CD1c-positive myeloid dendritic cell (primary cell): ENCODE data around the gene PDE8B.

Experiments
- DNase-seq: peaks from one replicate; pipeline ENCODE4 v3.0.0-alpha.2; 2016; ENCODE audit errors: extremely low spot score

The PDE8B gene

DNA sequence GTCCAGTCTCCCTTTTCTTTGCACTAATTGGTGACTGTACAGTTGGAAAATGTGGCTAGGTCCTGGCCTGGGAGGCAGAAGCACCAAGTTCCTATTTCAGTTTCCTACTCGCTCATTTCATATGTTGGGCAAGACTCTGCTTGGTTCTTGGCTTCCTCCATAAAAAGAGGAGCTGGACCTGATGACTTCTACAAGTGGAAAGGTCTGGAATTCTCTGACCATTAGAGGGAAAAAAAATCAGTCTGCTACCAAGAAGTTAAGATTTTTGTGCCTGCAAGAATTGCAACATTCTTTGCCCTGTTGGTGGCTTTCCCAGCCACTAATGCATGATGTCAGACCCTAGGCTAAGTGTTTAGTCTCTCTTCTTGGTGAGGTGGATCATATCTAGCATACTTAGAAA lies 190.2 kb downstream of the PDE8B start:
- DNase-seq, result peak; percentile 23

- no peak for DNase-seq
Measured at GRCh38 chr5:77402796-77403195, 192.3 kb downstream of the PDE8B start.

GRCh38 chr5:77407152-77407551 lies 196.7 kb downstream of the PDE8B start:
- DNase-seq, result no peak

- no peak for DNase-seq
Measured at GRCh38 chr5:77409870-77410621, 199.6 kb downstream of the PDE8B start.

DNA sequence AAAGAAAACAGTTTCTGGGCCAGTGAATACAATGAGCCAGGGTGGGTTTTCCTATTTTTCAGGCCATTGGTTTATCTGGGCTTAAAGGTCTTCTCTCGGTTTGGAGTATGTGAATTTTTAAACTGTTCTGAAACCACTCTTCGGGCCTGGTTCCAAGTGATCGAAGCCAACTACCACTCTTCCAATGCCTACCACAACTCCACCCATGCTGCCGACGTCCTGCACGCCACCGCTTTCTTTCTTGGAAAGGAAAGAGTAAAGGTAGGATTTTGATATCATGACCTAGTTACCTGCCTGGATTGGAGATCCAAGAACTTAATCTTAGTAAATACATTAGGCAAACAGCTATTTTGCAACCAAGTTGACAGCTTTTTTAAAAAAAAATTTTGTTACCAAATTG lies 202.6 kb downstream of the PDE8B start:
- DNase-seq, result no peak

- no peak for DNase-seq
Measured at GRCh38 chr5:77418162-77418561, 207.7 kb downstream of the PDE8B start.

DNA sequence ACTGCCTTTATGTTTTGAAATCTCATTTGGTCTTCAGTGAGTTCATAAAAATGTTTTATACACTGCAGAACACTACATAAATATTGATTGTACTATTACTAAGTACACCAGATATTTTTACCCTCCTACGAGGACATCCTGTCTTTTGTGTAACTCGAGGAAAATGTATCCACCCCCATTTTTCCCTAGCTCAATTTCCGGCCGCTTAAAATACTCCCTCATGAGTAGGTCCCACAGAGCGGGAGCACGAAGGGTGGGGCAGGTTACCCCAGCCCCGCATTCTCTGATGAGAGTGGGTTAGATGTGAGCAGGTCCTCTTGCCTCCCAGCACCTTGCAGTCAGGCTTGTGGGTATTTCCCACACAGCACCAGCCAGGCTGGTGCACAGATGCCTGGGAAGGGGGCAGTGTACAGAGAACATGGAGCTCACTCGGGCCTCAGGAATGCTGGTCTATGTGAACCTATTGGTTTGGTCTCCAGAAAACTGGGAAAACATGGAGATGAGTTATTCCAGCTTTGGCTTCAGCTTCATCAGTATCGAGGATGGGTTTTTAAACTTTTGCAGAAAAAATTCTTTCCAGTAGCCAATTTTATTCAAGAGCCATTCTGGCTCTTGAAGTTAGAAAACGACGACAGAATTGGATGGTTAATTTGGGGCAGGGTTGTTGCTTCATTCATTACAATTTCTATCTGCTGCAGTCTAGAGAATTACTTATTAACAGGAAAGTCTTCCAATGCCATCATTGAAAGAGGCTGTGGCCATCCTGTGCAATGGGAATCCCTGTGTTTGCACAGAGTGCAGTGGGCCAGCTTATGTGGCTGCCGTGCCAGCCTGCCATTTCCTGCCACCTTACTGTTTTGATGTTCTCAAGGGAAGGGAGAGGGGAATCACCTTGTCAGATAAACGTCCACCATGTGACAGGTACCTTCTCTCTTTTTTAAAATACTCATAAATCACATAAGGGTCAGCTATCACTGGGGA lies 208.4 kb downstream of the PDE8B start:
- DNase-seq, result no peak

DNA sequence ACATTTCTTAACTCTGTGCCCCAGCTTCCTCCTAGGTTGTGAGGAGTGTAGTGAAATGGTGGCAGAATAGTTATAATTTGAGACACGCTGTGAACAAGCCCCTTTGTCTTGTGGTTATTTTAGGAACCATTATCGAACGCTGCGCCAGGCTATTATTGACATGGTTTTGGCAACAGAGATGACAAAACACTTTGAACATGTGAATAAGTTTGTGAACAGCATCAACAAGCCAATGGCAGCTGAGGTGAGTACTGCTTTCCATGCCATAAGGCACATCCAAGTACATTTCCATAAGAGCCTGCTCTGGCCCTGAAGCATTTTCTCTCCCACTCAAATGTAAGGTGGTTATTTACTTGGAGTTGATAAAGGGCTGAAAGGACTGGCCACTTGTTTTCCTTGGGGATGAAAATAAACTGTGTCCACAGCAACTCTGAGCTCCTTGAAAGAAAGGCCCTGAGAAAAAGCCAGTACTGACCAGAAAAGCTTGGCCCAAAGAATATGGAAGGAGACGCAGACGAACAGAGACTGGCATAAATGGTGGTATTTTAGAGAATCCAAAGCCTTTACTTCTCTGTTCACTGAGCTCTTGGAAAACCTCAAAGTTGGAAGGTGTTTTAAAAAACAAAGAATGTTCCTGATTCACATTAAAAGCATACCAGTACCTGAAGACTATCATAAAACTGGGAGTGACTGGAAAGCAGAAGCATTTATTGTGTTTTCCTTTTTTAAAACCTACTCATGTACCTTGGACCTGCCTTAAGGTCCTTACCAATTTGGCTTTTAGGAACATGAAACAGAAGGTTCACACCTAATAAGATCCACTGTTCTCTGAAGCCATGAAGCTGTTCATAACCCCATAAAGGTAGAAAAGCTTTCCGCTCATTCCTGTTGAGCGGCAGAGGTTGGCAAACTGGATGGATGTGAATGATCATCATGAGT lies 209.4 kb downstream of the PDE8B start:
- DNase-seq, result no peak

GRCh38 chr5:77420940-77421339 lies 210.5 kb downstream of the PDE8B start:
- no peak for DNase-seq

GRCh38 chr5:77423022-77423750 lies 212.7 kb downstream of the PDE8B start:
- no peak for DNase-seq

- DNase-seq, result no peak
Measured at GRCh38 chr5:77424921-77425320, 214.4 kb downstream of the PDE8B start.

DNA sequence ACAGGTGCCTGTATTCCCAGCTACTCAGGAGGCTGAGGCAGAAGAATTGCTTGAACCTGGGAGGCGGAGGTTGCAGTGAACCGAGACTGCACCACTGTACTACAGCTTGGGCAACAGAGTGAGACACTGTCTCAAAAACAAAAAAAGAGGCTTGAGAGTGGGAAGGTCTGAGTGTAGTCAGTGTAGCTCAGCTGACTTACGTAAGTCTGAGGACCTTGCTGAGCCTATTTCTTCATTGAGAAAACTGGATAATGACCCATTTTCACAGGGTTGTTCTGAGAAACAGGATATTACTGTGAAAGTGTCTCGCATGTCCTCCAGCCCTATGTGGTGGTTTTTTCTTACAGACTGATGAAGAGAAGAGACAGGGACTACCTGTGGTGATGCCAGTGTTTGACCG lies 214.9 kb downstream of the PDE8B start:
- DNase-seq, result no peak

- no peak for DNase-seq
Measured at GRCh38 chr5:77425998-77426659, 215.6 kb downstream of the PDE8B start.

DNA sequence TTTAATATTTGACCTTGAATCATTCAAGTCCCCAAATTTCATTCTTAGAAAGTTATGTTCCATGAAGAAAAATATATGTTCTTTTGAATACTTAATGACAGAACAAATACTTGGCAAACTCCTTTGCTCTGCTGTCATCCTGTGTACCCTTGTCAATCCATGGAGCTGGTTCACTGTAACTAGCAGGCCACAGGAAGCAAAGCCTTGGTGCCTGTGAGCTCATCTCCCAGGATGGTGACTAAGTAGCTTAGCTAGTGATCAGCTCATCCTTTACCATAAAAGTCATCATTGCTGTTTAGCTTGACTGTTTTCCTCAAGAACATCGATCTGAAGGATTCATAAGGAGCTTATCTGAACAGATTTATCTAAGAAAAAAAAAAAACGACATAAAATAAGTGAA lies 216.2 kb downstream of the PDE8B start:
- no peak for DNase-seq

GRCh38 chr5:77427998-77428397 lies 217.5 kb downstream of the PDE8B start:
- no peak for DNase-seq

DNA sequence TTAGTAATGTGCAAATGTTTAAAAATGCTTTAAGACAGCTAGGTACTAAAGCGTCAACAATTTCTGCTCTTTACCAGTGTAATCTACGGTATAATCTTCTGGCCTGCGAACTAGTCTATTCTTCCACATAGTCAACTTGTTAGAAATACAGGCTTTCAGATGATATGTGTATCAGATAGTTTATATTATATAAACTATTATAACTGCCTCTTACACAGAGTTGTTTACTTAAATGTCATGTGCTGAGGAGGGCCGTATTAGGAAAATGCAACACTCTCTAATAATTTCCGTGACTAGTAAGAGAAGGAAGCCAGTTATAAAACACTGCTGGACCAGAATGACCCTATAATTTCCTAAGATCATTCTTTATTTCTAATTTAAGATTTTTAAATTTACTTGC lies 218.0 kb downstream of the PDE8B start:
- no peak for DNase-seq

GRCh38 chr5:77430726-77431125 lies 220.2 kb downstream of the PDE8B start:
- no peak for DNase-seq

DNA sequence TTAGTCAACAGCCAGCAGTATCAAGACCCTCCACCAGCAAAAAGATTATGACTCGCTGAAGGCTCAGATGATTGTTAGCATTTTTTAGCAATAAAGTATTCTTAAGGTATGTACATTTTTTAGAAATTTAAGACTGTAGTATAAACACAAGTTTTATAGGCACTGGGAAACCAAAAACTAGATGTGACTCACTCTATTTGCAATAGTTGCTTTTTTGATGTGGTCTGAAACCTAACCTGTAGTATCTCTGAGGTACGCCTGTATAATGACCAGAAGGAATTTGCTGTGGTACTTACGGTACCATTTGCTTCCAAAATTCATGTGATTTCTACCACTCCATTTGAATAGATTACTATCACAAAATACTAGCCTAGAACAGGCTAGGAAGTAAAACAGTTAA lies 220.8 kb downstream of the PDE8B start:
- no peak for DNase-seq

DNA sequence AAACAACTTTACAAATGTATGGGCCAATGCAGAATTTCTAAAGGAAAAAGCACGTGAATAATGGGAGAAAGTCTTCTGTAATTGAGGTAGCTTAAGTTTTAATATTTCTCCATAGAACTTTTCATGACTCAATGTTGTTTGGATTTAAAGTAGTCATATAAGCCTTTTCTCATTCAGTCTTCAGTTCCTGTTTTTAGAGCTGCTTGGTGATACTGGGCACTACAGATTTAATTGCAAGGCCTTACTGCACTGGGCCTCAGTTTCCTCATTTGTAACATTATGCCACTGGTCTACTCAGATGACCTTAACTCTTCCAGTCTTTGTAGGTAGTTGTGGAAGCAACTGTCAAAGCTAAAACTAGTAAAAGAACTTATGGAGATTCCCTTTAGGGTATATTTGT lies 221.2 kb downstream of the PDE8B start:
- DNase-seq, result no peak

GRCh38 chr5:77437194-77437593 lies 226.7 kb downstream of the PDE8B start:
- DNase-seq, result no peak

DNA sequence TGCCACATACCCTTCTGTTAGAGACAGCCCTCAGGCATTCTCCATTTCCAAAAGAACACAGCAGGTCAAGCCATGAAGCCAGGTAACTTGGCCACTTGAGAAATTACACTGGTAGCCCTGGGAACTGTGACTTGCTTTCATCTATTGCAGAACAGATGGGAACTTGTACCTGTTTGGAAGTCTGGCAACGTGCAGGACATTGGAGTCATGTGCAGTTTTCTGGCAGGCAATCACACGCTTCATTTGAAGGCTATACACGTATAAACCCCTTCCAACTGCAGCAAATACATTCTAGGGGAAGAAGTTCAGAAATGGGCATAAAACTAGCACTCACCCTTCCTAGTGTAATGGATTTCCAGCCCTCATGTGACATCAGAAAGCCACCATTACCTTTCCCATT lies 227.6 kb downstream of the PDE8B start:
- DNase-seq, result no peak
